ENCODE data around the gene OR2F2. TPM values are rescaled to one million over a fixed set of nuclear protein-coding genes. Genes with fewer than 3 reads are reported as not detected.

OR2F2 gene
- total RNA-seq, 1 donor: not detected

DNA sequence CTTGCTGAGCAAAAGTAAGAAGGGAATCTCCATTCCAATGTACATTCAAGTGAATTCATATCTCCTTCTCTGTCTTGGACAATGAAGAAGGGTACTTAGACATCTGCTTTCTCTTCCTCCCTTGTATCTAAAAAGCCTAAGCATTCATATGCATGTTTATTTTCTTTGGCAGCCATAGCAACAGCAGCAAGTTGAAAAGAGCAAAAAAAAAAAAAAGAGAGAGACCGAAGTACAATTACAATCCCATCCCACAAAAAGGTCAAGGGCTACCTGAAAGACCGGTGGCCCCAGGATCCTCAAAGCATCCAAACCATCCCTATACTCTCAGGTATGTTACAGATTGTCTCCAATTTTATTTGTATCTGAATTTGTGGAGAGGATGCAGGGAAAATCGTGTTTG is 23.7 kb downstream of the OR2F2 start:
- no peaks in the 10 kb centered on the region for H3K36me3 ChIP-seq (ENCODE audit: insufficient read depth, low read length)
- H3K79me2 ChIP-seq (ENCODE audit: insufficient read depth, low read length): no peaks in the 10 kb centered on the region
- H3K4me3 ChIP-seq (ENCODE audit: insufficient read depth, low read length): no peak overlapping the region
- no peaks in the 10 kb centered on the region for H3K9me3 ChIP-seq (ENCODE audit: low read depth, low read length)
- TF ChIP-seq, protein P1, sequence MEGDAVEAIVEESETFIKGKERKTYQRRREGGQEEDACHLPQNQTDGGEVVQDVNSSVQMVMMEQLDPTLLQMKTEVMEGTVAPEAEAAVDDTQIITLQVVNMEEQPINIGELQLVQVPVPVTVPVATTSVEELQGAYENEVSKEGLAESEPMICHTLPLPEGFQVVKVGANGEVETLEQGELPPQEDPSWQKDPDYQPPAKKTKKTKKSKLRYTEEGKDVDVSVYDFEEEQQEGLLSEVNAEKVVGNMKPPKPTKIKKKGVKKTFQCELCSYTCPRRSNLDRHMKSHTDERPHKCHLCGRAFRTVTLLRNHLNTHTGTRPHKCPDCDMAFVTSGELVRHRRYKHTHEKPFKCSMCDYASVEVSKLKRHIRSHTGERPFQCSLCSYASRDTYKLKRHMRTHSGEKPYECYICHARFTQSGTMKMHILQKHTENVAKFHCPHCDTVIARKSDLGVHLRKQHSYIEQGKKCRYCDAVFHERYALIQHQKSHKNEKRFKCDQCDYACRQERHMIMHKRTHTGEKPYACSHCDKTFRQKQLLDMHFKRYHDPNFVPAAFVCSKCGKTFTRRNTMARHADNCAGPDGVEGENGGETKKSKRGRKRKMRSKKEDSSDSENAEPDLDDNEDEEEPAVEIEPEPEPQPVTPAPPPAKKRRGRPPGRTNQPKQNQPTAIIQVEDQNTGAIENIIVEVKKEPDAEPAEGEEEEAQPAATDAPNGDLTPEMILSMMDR (IDR thresholded peaks at IDR 0.05; ENCODE audit: extremely low read depth, low read depth, low read length): no peak
- H4K20me1 ChIP-seq (ENCODE audit: insufficient read depth, low read length): no peaks in the 10 kb centered on the region
- no peaks in the 10 kb centered on the region for H3K27me3 ChIP-seq (ENCODE audit: insufficient read depth, low read length)
- no peak overlapping the region for H3K27ac ChIP-seq (ENCODE audit: low read depth, low read length)
- DNase-seq (ENCODE audit: insufficient read length, low spot score, missing footprints): no peak
- H3K4me2 ChIP-seq (ENCODE audit: insufficient read depth, low read length): no peak overlapping the region
- H2AFZ ChIP-seq (ENCODE audit: low read length): no peak overlapping the region
- H3K4me1 ChIP-seq (ENCODE audit: insufficient read depth, low read length): no peaks in the 10 kb centered on the region

DNA sequence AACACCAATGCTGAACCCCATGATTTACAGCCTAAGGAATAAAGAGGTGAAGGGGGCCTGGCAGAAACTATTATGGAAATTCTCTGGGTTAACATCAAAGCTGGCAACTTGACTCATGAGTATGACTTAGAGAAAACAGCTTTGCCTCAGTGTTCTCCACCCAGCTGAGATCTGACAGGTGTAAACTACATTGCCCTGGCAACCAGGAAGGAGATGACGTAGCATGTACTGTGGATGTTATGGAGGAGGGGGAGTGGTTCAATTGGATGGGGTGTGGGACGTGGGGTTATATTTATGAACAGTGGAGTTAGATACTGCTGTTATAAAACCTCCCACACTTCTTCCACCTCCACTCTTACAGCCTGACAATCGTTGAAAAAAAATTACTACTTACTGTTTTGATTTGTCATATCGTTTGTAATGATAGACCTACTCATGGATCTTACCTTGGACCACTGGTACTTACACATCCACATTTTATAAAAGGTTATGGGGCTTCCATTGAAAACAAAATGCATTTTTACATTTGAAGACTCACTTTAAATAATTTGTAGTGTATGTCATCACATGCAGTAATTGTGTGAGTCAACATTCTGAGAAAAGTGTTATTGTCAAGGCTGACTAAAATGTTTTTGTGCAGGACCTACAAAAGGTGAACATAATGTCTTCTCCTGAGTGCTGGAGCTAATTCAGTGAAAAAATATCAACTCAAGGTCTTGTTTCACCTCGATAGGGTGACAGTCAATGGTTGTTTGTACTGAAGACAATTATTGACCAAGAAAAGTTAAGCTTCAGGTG is 26.0 kb downstream of the OR2F2 start:
- Histone ChIP-seq H3K4me2 (ENCODE audit: insufficient read depth, low read length) (no peak overlapping the region), H3K27me3 (ENCODE audit: insufficient read depth, low read length) (no peaks in the 10 kb centered on the region), H3K79me2 (ENCODE audit: insufficient read depth, low read length) (no peaks in the 10 kb centered on the region), H4K20me1 (ENCODE audit: insufficient read depth, low read length) (no peaks in the 10 kb centered on the region), H3K4me1 (ENCODE audit: insufficient read depth, low read length) (no peaks in the 10 kb centered on the region), H3K9me3 (ENCODE audit: low read depth, low read length) (no peaks in the 10 kb centered on the region), H3K27ac (ENCODE audit: low read depth, low read length) (no peak overlapping the region), H2AFZ (ENCODE audit: low read length) (no peak overlapping the region), H3K4me3 (ENCODE audit: insufficient read depth, low read length) (no peak overlapping the region), H3K36me3 (ENCODE audit: insufficient read depth, low read length) (no peaks in the 10 kb centered on the region)
- DNase-seq (ENCODE audit: insufficient read length, low spot score, missing footprints): no peak
- TF ChIP-seq, protein P1 (IDR thresholded peaks at IDR 0.05; ENCODE audit: extremely low read depth, low read depth, low read length): no peak

DNA sequence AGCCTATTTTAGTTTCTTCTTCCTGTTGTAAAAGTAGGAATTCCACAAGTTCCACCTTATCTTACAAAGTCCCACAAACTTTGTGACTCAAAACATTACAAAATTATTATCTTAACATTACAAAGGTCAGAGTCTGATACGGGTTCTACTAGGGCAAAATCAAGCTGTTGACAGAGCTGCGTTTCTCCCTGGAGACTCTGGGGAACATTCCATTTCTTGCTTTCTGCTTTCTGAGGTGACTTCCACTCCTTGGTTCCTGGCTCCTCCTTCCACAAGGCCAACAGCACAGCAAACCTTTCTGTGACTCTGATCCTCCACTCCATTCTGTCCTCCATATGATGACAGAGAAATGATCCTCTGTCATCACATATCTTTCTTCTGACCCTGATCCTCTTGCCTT is 30.2 kb downstream of the OR2F2 start:
- Histone ChIP-seq H3K4me1 (ENCODE audit: insufficient read depth, low read length) (no peaks in the 10 kb centered on the region), H3K27ac (ENCODE audit: low read depth, low read length) (no peak overlapping the region), H3K9me3 (ENCODE audit: low read depth, low read length) (no peaks in the 10 kb centered on the region), H4K20me1 (ENCODE audit: insufficient read depth, low read length) (no peaks in the 10 kb centered on the region), H3K27me3 (ENCODE audit: insufficient read depth, low read length) (no peaks in the 10 kb centered on the region), H3K36me3 (ENCODE audit: insufficient read depth, low read length) (no peaks in the 10 kb centered on the region), H3K4me3 (ENCODE audit: insufficient read depth, low read length) (no peak overlapping the region), H3K79me2 (ENCODE audit: insufficient read depth, low read length) (no peaks in the 10 kb centered on the region), H2AFZ (ENCODE audit: low read length) (no peak overlapping the region), H3K4me2 (ENCODE audit: insufficient read depth, low read length) (no peak overlapping the region)
- DNase-seq (ENCODE audit: insufficient read length, low spot score, missing footprints): no peak
- TF ChIP-seq, protein P1 (IDR thresholded peaks at IDR 0.05; ENCODE audit: extremely low read depth, low read depth, low read length): no peak

DNA sequence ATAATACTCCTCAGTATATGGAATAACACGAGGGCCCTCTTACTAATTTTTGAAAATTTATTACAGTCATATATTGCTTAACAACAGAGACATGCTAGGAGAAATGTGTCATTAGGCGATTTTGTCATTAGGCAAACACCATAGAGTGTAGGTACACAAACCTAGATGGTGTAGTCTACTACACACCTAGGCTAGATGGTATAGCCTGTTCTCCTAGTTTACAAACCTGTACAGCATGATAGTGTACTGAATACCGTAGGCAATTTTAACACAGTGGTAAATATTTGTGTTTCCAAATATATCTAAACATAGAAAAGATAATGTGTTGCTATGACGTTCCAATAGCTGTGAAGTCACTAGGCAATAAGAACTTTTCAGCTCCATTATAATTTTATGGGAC is 32.4 kb downstream of the OR2F2 start:
- H3K27ac ChIP-seq (ENCODE audit: low read depth, low read length): no peak overlapping the region
- H3K79me2 ChIP-seq (ENCODE audit: insufficient read depth, low read length): no peaks in the 10 kb centered on the region
- no peak overlapping the region for H3K4me3 ChIP-seq (ENCODE audit: insufficient read depth, low read length)
- H3K36me3 ChIP-seq (ENCODE audit: insufficient read depth, low read length): no peaks in the 10 kb centered on the region
- no peak overlapping the region for H2AFZ ChIP-seq (ENCODE audit: low read length)
- no peaks in the 10 kb centered on the region for H3K9me3 ChIP-seq (ENCODE audit: low read depth, low read length)
- no peak for DNase-seq (ENCODE audit: insufficient read length, low spot score, missing footprints)
- no peaks in the 10 kb centered on the region for H3K4me1 ChIP-seq (ENCODE audit: insufficient read depth, low read length)
- H3K4me2 ChIP-seq (ENCODE audit: insufficient read depth, low read length): no peak overlapping the region
- no peaks in the 10 kb centered on the region for H3K27me3 ChIP-seq (ENCODE audit: insufficient read depth, low read length)
- TF ChIP-seq, protein P1 (IDR thresholded peaks at IDR 0.05; ENCODE audit: extremely low read depth, low read depth, low read length): no peak
- H4K20me1 ChIP-seq (ENCODE audit: insufficient read depth, low read length): no peaks in the 10 kb centered on the region
